HepG2 (cell line): ENCODE measurements around the gene KIF21B. TPM values are rescaled to one million over a fixed set of nuclear protein-coding genes. Genes with fewer than 3 reads are reported as not detected.
"Not testable (repeated sequence)": the region's sequence is repeated elsewhere in the genome, so short reads cannot be mapped to it uniquely, and the experiment has no call there.

Experiments used
- ATAC-seq: fragments of 200-7000 bp; cut with Tn5 transposase; 3 replicates; pipeline ENCODE4 v1.9.1; 2020; ENCODE audit warnings: mild to moderate bottlenecking, moderate library complexity
- BruUV-seq: library from RNA; stranded (reverse); fragments of 400-500 nt; replicated peaks from 2 replicates; lab custom pipeline; 2021; lab: Mats Ljungman, UMichigan
- CTCF ChIA-PET: fragments of 300-600 bp; formaldehyde crosslinking; extraction: SDS; loops from one replicate; lab custom pipeline; 2021; ENCODE audit warnings: low total read pairs, inconsistent platforms, low intra/inter-chr PET ratio; lab: Yijun Ruan, JAX
- POLR2A ChIA-PET: fragments of 350-600 bp; sonication (Branson Sonifier 250); formaldehyde crosslinking; loops from one replicate; lab custom pipeline; 2020; ENCODE audit warnings: antibody characterized with exemption, inconsistent platforms; lab: Yijun Ruan, JAX
- DNase-seq: peaks from one replicate; pipeline ENCODE4 v3.0.0-alpha.2; 2015; ENCODE audit warnings: low spot score
- FAIRE-seq: peaks from 3 replicates; lab custom pipeline; 2011; peaks lifted over from hg19 to GRCh38; lab: Jason Lieb, UNC
- H2AFZ ChIP-seq: one replicate; pipeline ENCODE4 v1.6.1; 2011; ENCODE audit warnings: low read length, inconsistent platforms
- H3K27ac ChIP-seq: fragments of 300-600 bp; 3 replicates; pipeline ENCODE4 v1.8.0; 2011; ENCODE audit warnings: mixed run types, mild to moderate bottlenecking, mixed read lengths, low read length, inconsistent platforms; ENCODE audit not compliant: insufficient read depth; ENCODE audit errors: extremely low read length
- H3K27me3 ChIP-seq, 2 experiments: fragments of 200-600 bp in 1 of 2; 2 replicates in 1 of 2; 3 replicates in 1 of 2; pipeline versions ENCODE4 v1.6.0 to v1.8.0; 2011; ENCODE audit warnings: low read length in 2 of 2, mild to moderate bottlenecking in 2 of 2, moderate library complexity in 2 of 2, inconsistent platforms in 1 of 2; ENCODE audit not compliant: insufficient read depth in 2 of 2, control insufficient read depth in 1 of 2
- H3K36me3 ChIP-seq, 2 experiments: fragments of 200-600 bp in 1 of 2; replicated peaks in 1 of 2; 2 replicates in 1 of 2; 3 replicates in 1 of 2; pipeline versions ENCODE4 v1.5.1 to v1.8.0; 2011; ENCODE audit warnings: low read length in 2 of 2, inconsistent platforms in 1 of 2; ENCODE audit not compliant: insufficient read depth in 2 of 2, control insufficient read depth in 1 of 2
- H3K4me1 ChIP-seq: 2 replicates; pipeline ENCODE4 v1.5.1; 2012; ENCODE audit warnings: low read length, inconsistent platforms; ENCODE audit not compliant: insufficient read depth
- H3K4me2 ChIP-seq: 2 replicates; pipeline ENCODE4 v1.6.0; 2011; ENCODE audit warnings: low read depth, low read length, inconsistent platforms
- H3K4me3 ChIP-seq, 3 experiments: fragments of 200-600 bp in 1 of 3; sonication (generic), shearing (Covaris generic) in 1 of 3; replicated peaks in 1 of 3; 2 replicates each; pipeline ENCODE4 v1.5.1; 2011 to 2016; ENCODE audit warnings: low read length in 3 of 3, inconsistent platforms in 2 of 3, low read depth in 2 of 3, mild to moderate bottlenecking in 2 of 3, control low read depth in 1 of 3, mixed read lengths in 1 of 3; ENCODE audit not compliant: insufficient read depth in 1 of 3
- H3K79me2 ChIP-seq: one replicate; pipeline ENCODE4 v1.6.1; 2011; ENCODE audit warnings: low read length, inconsistent platforms; ENCODE audit not compliant: insufficient read depth
- H3K9ac ChIP-seq: 2 replicates; pipeline ENCODE4 v1.6.0; 2011; ENCODE audit warnings: mild to moderate bottlenecking, low read depth, low read length, inconsistent platforms; ENCODE audit not compliant: insufficient read depth
- H3K9me3 ChIP-seq: 2 replicates; pipeline ENCODE4 v1.5.1; 2012; ENCODE audit warnings: mild to moderate bottlenecking, low read length
- H4K20me1 ChIP-seq: 2 replicates; pipeline ENCODE4 v1.6.0; 2011; ENCODE audit warnings: inconsistent platforms, mild to moderate bottlenecking, low read length, moderate library complexity; ENCODE audit not compliant: insufficient read depth
- ARID2 ChIP-seq: sonication (generic); formaldehyde crosslinking; IDR thresholded peaks from 2 replicates; pipeline ENCODE4 v1.8.1; 2022; ENCODE audit warnings: mild to moderate bottlenecking, missing genetic modification reagents, borderline replicate concordance
- DDIT3 ChIP-seq: sonication (generic); formaldehyde crosslinking; IDR thresholded peaks from 2 replicates; pipeline ENCODE4 v1.4.0; 2020; ENCODE audit warnings: mild to moderate bottlenecking, missing genetic modification reagents
- ESRRA ChIP-seq: sonication (generic); formaldehyde crosslinking; IDR thresholded peaks from 2 replicates; pipeline ENCODE4 v1.5.1; 2020; ENCODE audit warnings: mild to moderate bottlenecking, low read depth, missing genetic modification reagents
- FOXP1 ChIP-seq, 2 experiments: fragments of 450-650 bp in 1 of 2; IDR thresholded peaks; 2 replicates each; pipeline ENCODE4 v1.6.1; 2017 to 2018; ENCODE audit warnings: antibody characterized with exemption in 1 of 2
- HNF4A ChIP-seq: sonication (generic); formaldehyde crosslinking; IDR thresholded peaks from 2 replicates; pipeline ENCODE4 v1.4.0; 2020; ENCODE audit warnings: missing genetic modification reagents
- MLX ChIP-seq: IDR thresholded peaks from 2 replicates; pipeline ENCODE4 v1.6.1; 2016
- NAIF1 ChIP-seq: sonication (generic); formaldehyde crosslinking; IDR thresholded peaks from 2 replicates; pipeline ENCODE4 v1.5.0; 2020; ENCODE audit warnings: mild to moderate bottlenecking, missing genetic modification reagents, borderline replicate concordance
- NR1H2 ChIP-seq: sonication (generic); formaldehyde crosslinking; IDR thresholded peaks from 2 replicates; pipeline ENCODE4 v1.8.1; 2022; ENCODE audit warnings: low read depth, missing genetic modification reagents, borderline replicate concordance
- PITX1 ChIP-seq: sonication (generic); formaldehyde crosslinking; IDR thresholded peaks from 2 replicates; pipeline ENCODE4 v1.5.1; 2020; ENCODE audit warnings: mild to moderate bottlenecking, missing genetic modification reagents
- POLR2AphosphoS2 ChIP-seq: IDR thresholded peaks from 2 replicates; pipeline ENCODE4 v1.6.1; 2011; ENCODE audit warnings: low read depth, low read length, improper control_type of control experiment
- THAP7 ChIP-seq: sonication (generic); formaldehyde crosslinking; IDR thresholded peaks from 2 replicates; pipeline ENCODE4 v1.8.1; 2023; ENCODE audit warnings: mild to moderate bottlenecking, missing genetic modification reagents
- ZNF12 ChIP-seq: sonication (generic); formaldehyde crosslinking; IDR thresholded peaks from 2 replicates; pipeline ENCODE4 v1.5.0; 2020; ENCODE audit warnings: missing genetic modification reagents
- ZNF343 ChIP-seq: sonication (generic); formaldehyde crosslinking; IDR thresholded peaks from 2 replicates; pipeline ENCODE4 v1.4.0; 2020; ENCODE audit warnings: mild to moderate bottlenecking, missing genetic modification reagents
- ZNF780A ChIP-seq: sonication (generic); formaldehyde crosslinking; IDR thresholded peaks from 2 replicates; pipeline ENCODE4 v1.8.0; 2022; ENCODE audit warnings: mild to moderate bottlenecking, missing genetic modification reagents, moderate library complexity
- ZUFSP ChIP-seq: sonication (generic); formaldehyde crosslinking; IDR thresholded peaks from 2 replicates; pipeline ENCODE4 v1.9.0; 2021; ENCODE audit warnings: missing genetic modification reagents, mild to moderate bottlenecking, borderline replicate concordance
- WGBS: methylation state at CpG from one replicate; pipeline ENCODE4 v1.1.6; 2017; ENCODE audit warnings: low lambda C conversion rate; 5-methylcytosine and 5-hydroxymethylcytosine counted together
- in situ Hi-C: cut with HindIII; loops from 2 replicates; pipeline ENCODE4 v1.10.0; 2017; ENCODE audit warnings: low pct_unique_long_range_greater_than_20kb; ENCODE audit not compliant: extremely low pct_ligation_motif_present
- intact Hi-C: fragments of 100-400 bp; cut with micrococcal nuclease; formaldehyde crosslinking; loops from one replicate; pipeline ENCODE4 v1.10.0; 2022; ENCODE audit not compliant: unreplicated experiment
- polyA plus RNA-seq, 8 experiments: library from polyadenylated mRNA; depleted of rRNA in 3 of 8; stranded (reverse) in 7 of 8; unstranded in 1 of 8; fragments of >200 nt; fragmentation: Illumina TruSeq in 4 of 8; extraction: Trizol in 4 of 8; gene quantifications; 2 replicates each; pipeline versions ENCODE4 v1.2.1 to v1.2.3, GENCODE V29; 2011 to 2016; ENCODE audit warnings: low read depth in 4 of 8, missing spikeins in 1 of 8, mixed read lengths in 1 of 8; ENCODE audit not compliant: insufficient read depth in 1 of 8
- total RNA-seq, 5 experiments: library from RNA; depleted of rRNA; stranded (reverse); fragments of >200 nt; fragmentation: Illumina TruSeq; extraction: Trizol; gene quantifications; 2 replicates each; pipeline ENCODE4 v1.2.3, GENCODE V29; 2016; ENCODE audit warnings: low read depth in 1 of 5

KIF21B gene
- total and polyA plus RNA-seq, 2 of the 13 experiments (the other 11 are each of a cell fraction or from before 2014, with no cell fraction given), result 0.17 to 0.20 TPM

GRCh38 chr1:200930285-200930684 lies 93.2 kb downstream of the KIF21B start:
- H3K4me1 ChIP-seq, CTCF ChIA-PET, BruUV-seq, H2AFZ ChIP-seq, H3K9ac ChIP-seq, in situ Hi-C loops, H4K20me1 ChIP-seq, H3K9me3 ChIP-seq, H3K36me3 ChIP-seq, H3K4me2 ChIP-seq, H3K79me2 ChIP-seq, DNase-seq, ATAC-seq, H3K27ac ChIP-seq, POLR2A ChIA-PET, FAIRE-seq, H3K27me3 ChIP-seq, intact Hi-C loops, H3K4me3 ChIP-seq: not testable (repeated sequence)
- WGBS, result 52% methylated on average over 8 of the region's 8 CpGs

GRCh38 chr1:200929530-200930278 lies 93.8 kb downstream of the KIF21B start:
- Histone ChIP-seq H3K4me2 (no peak overlapping the region), H3K9me3 (no peaks in the 10 kb centered on the region), H2AFZ (no peak overlapping the region), H3K4me1 (no peaks in the 10 kb centered on the region), H3K9ac (no peak overlapping the region), H4K20me1 (no peaks in the 10 kb centered on the region), H3K4me3 (no peak overlapping the region), H3K36me3 (no peaks in the 10 kb centered on the region), H3K79me2 (no peaks in the 10 kb centered on the region), H3K27ac (no peak overlapping the region), H3K27me3 (peaks cover 0 to 9% of the 10 kb centered on the region in 2 experiments; a peak in 3 of 5 replicates)
- 79% methylated on average over 3 of the region's 4 CpGs for WGBS
- ChIA-PET CTCF (no interaction called here), POLR2A (no interaction called here)
- intact Hi-C loops (no loop called here), in situ Hi-C loops (no loop called here)
- no TSS peak for BruUV-seq
- no peak for ATAC-seq
- no peak for FAIRE-seq
- DNase-seq, result no peak
- TF ChIP-seq PITX1 (CRISPR knock-in tag), result no peak
- no peak for TF ChIP-seq ZNF12 (CRISPR knock-in tag)
- no peak for TF ChIP-seq NR1H2 (CRISPR knock-in tag)
- TF ChIP-seq ZNF780A (CRISPR knock-in tag), result no peak
- no peak for TF ChIP-seq THAP7 (CRISPR knock-in tag)
- TF ChIP-seq FOXP1 (IDR thresholded peaks at IDR 0.05), result no peak
- TF ChIP-seq FOXP1 (CRISPR knock-in tag; IDR thresholded peaks at IDR 0.05), result no peak
- TF ChIP-seq ZNF343 (CRISPR knock-in tag), result no peak
- TF ChIP-seq NAIF1 (CRISPR knock-in tag), result no peak
- no peak for TF ChIP-seq ZUFSP (CRISPR knock-in tag)
- TF ChIP-seq MLX (CRISPR knock-in tag), result no peak
- TF ChIP-seq POLR2AphosphoS2, result no peak
- TF ChIP-seq HNF4A (CRISPR knock-in tag), result no peak
- no peak for TF ChIP-seq ARID2 (CRISPR knock-in tag)
- TF ChIP-seq ESRRA (CRISPR knock-in tag), result no peak
- no peak for TF ChIP-seq DDIT3 (CRISPR knock-in tag)
